ENCODE results near the gene SLCO2A1.

DNA sequence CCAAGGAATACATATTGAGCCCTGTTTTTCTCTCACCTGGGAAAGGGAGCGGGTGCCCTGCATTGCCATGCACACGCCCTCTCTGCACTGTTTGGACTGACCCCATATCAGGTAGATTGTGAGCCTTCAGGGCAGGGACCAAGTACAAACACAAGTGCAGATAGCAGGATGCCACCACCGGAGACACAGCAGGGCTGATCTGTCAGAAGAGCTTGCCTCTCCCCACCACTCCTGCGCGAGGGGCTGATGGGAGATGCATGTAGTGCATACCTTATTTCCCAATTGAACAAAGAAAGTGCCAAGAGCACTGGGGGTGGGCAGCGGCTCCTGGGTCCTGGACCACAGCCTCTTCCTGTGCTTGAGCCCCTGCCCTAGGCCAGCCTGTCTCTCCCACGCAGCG lies 9.0 kb upstream of the SLCO2A1 start:
- TF ChIP-seq EZH2 (IDR thresholded peaks at IDR 0.05) (no peak), POLR2AphosphoS5 (IDR thresholded peaks at IDR 0.05; ENCODE audit: borderline replicate concordance, low read depth, low read length) (no peak), FOXP2 (optimal IDR thresholded peaks at IDR 0.05; ENCODE audit: control extremely low read depth, extremely low read length, insufficient read depth) (no peak)

Measured in SK-N-MC (cell line).